HCT116 (cell line): ENCODE measurements around the gene MED19. TPM values are rescaled to one million over a fixed set of nuclear protein-coding genes. Genes with fewer than 3 reads are reported as not detected.

Experiments used
- ATAC-seq: fragments of 200-7000 bp; cut with Tn5 transposase; 2 replicates; pipeline ENCODE4 v1.9.1; 2020; ENCODE audit warnings: mild to moderate bottlenecking, moderate library complexity
- BruUV-seq: library from RNA; stranded (reverse); fragments of 400-500 nt; replicated peaks from 2 replicates; lab custom pipeline; 2021; lab: Mats Ljungman, UMichigan
- CTCF ChIA-PET: fragments of 300-600 bp; sonication (Branson Sonifier 250); formaldehyde crosslinking; loops from one replicate; lab custom pipeline; 2021; ENCODE audit warnings: antibody characterized with exemption; lab: Charles Lee
- POLR2A ChIA-PET: fragments of 300-600, 350-600 bp; sonication (Branson Sonifier 250); formaldehyde crosslinking; loops from one replicate; lab custom pipeline; 2021; ENCODE audit warnings: antibody characterized with exemption; lab: Charles Lee
- RAD21 ChIA-PET, 2 experiments: fragments of 300-600 bp; sonication (Branson Sonifier 250); formaldehyde crosslinking; loops; one replicate each; lab custom pipeline; 2023; ENCODE audit warnings: low total read pairs in 2 of 2; ENCODE audit not compliant: uncharacterized antibody in 2 of 2, unreplicated experiment in 2 of 2, low non-redundant PET in 1 of 2; lab: Charles Lee
- DNase-seq: peaks from one replicate; pipeline ENCODE4 v3.0.0-alpha.2; 2010; ENCODE audit warnings: low read depth, low spot score
- H2AFZ ChIP-seq: fragments of 200-600 bp; shearing (Covaris generic), sonication (generic); 2 replicates; pipeline ENCODE4 v1.6.1; 2017; ENCODE audit warnings: low read depth, mixed run types, mixed read lengths, antibody characterized with exemption, low read length; ENCODE audit not compliant: poor library complexity, severe bottlenecking
- H3K27ac ChIP-seq: 2 replicates; pipeline ENCODE4 v1.5.1; 2012; ENCODE audit warnings: low read depth, low read length
- H3K27me3 ChIP-seq: fragments of 200-600 bp; sonication (generic); 2 replicates; pipeline ENCODE4 v1.6.1; 2016; ENCODE audit warnings: mixed run types, low read length, mixed read lengths; ENCODE audit not compliant: insufficient read depth
- H3K36me3 ChIP-seq, 2 experiments: fragments of 200-500 bp in 1 of 2; fragments of 200-600 bp in 1 of 2; sonication (Bioruptor generic) in 1 of 2; sonication (generic) in 1 of 2; 2 replicates each; pipeline versions ENCODE4 v1.5.1 to v1.6.1; 2014 to 2016; ENCODE audit warnings: low read length in 2 of 2, inconsistent platforms in 1 of 2, mixed read lengths in 1 of 2, mixed run types in 1 of 2; ENCODE audit not compliant: insufficient read depth in 2 of 2, control insufficient read depth in 1 of 2
- H3K4me1 ChIP-seq, 2 experiments: fragments of 200-600 bp in 1 of 2; sonication (generic) in 1 of 2; 2 replicates each; pipeline versions ENCODE4 v1.5.1 to v1.6.1; 2012 to 2017; ENCODE audit warnings: low read length in 2 of 2, inconsistent platforms in 1 of 2, mild to moderate bottlenecking in 1 of 2, mixed read lengths in 1 of 2, mixed run types in 1 of 2, moderate library complexity in 1 of 2; ENCODE audit not compliant: insufficient read depth in 2 of 2, control insufficient read depth in 1 of 2
- H3K4me2 ChIP-seq: fragments of 200-600 bp; sonication (generic); 2 replicates; pipeline ENCODE4 v1.6.1; 2017; ENCODE audit warnings: mixed run types, low read length, mixed read lengths
- H3K4me3 ChIP-seq, 2 experiments: fragments of 200-600 bp in 1 of 2; sonication (generic) in 1 of 2; replicated peaks in 1 of 2; 2 replicates each; pipeline ENCODE4 v1.5.1; 2011 to 2016; ENCODE audit warnings: low read length in 2 of 2, control low read depth in 1 of 2, low read depth in 1 of 2, mild to moderate bottlenecking in 1 of 2, mixed read lengths in 1 of 2, mixed run types in 1 of 2
- H3K79me2 ChIP-seq: fragments of 200-600 bp; sonication (generic); 2 replicates; pipeline ENCODE4 v1.6.1; 2017; ENCODE audit warnings: mild to moderate bottlenecking, mixed run types, low read length, moderate library complexity, mixed read lengths; ENCODE audit not compliant: insufficient read depth
- H3K9ac ChIP-seq: fragments of 200-600 bp; sonication (generic); 2 replicates; pipeline ENCODE4 v1.6.1; 2016; ENCODE audit warnings: low read length, mixed read lengths
- H3K9me2 ChIP-seq: fragments of 200-600 bp; sonication (generic), shearing (Covaris generic); 2 replicates; pipeline ENCODE4 v1.6.1; 2017; ENCODE audit warnings: mixed run types, mild to moderate bottlenecking, moderate library complexity; ENCODE audit not compliant: insufficient read depth
- H3K9me3 ChIP-seq, 2 experiments: fragments of 200-500 bp in 1 of 2; fragments of 200-600 bp in 1 of 2; sonication (Bioruptor generic) in 1 of 2; sonication (generic) in 1 of 2; 2 replicates each; pipeline ENCODE4 v1.6.1; 2014 to 2017; ENCODE audit warnings: low read length in 2 of 2, mixed read lengths in 2 of 2, inconsistent platforms in 1 of 2, low read depth in 1 of 2, mild to moderate bottlenecking in 1 of 2, mixed run types in 1 of 2, moderate library complexity in 1 of 2; ENCODE audit not compliant: control insufficient read depth in 1 of 2, insufficient read depth in 1 of 2
- H4K20me1 ChIP-seq: fragments of 200-600 bp; sonication (generic), shearing (Covaris generic); 2 replicates; pipeline ENCODE4 v1.6.1; 2017; ENCODE audit warnings: mixed run types, mild to moderate bottlenecking, moderate library complexity; ENCODE audit not compliant: insufficient read depth
- CTCF ChIP-seq, 3 experiments: fragments of 200-600 bp in 1 of 3; sonication (generic) in 1 of 3; IDR thresholded peaks in 2 of 3; conservative IDR thresholded peaks in 1 of 3; 2 replicates each; pipeline ENCODE4 v1.5.1; 2012 to 2017; ENCODE audit warnings: low read depth in 2 of 3, low read length in 2 of 3, antibody characterized with exemption in 1 of 3, borderline replicate concordance in 1 of 3, control low read depth in 1 of 3, mild to moderate bottlenecking in 1 of 3, mixed read lengths in 1 of 3, mixed run types in 1 of 3, moderate library complexity in 1 of 3; ENCODE audit not compliant: insufficient read depth in 1 of 3
- ELF1 ChIP-seq: IDR thresholded peaks from 2 replicates; pipeline ENCODE4 v1.6.1; 2012; ENCODE audit warnings: low read depth, borderline replicate concordance
- EZH2phosphoT487 ChIP-seq: fragments of 200-600 bp; IDR thresholded peaks from 2 replicates; pipeline ENCODE4 v1.6.1; 2018; ENCODE audit warnings: antibody characterized with exemption, borderline replicate concordance
- FOSL1 ChIP-seq: IDR thresholded peaks from 2 replicates; pipeline ENCODE4 v1.6.1; 2012; ENCODE audit warnings: low read depth
- JUND ChIP-seq: IDR thresholded peaks from 2 replicates; pipeline ENCODE4 v1.6.1; 2012
- MAX ChIP-seq: IDR thresholded peaks from 2 replicates; pipeline ENCODE4 v1.6.1; 2012
- POLR2A ChIP-seq: IDR thresholded peaks from 2 replicates; pipeline ENCODE4 v1.7.0; 2011; ENCODE audit warnings: borderline replicate concordance; ENCODE audit not compliant: insufficient read depth, insufficient read length; ENCODE audit errors: extremely low read depth
- SIN3A ChIP-seq: IDR thresholded peaks from 2 replicates; pipeline ENCODE4 v1.6.1; 2012; ENCODE audit warnings: low read depth
- TCF7L2 ChIP-seq: IDR thresholded peaks from 2 replicates; pipeline ENCODE4 v1.7.0; 2011; ENCODE audit warnings: borderline replicate concordance, inconsistent platforms; ENCODE audit not compliant: insufficient read depth, insufficient read length; ENCODE audit errors: extremely low read depth
- YY1 ChIP-seq: IDR thresholded peaks from 2 replicates; pipeline ENCODE4 v1.6.1; 2011; ENCODE audit warnings: low read length, low read depth, moderate library complexity, mild to moderate bottlenecking; ENCODE audit not compliant: insufficient replicate concordance; ENCODE audit errors: extremely low read depth
- ZFX ChIP-seq: fragments of 450-650 bp; IDR thresholded peaks from 2 replicates; pipeline ENCODE4 v1.6.1; 2017
- ZNF274 ChIP-seq: fragments of 200-500 bp; sonication (Bioruptor generic); IDR thresholded peaks from 2 replicates; pipeline ENCODE4 v1.6.1; 2014; ENCODE audit warnings: mild to moderate bottlenecking, low read depth, low read length, inconsistent platforms
- intact Hi-C: fragments of 100-400 bp; cut with micrococcal nuclease; formaldehyde crosslinking; loops from 2 replicates; pipeline ENCODE4 v1.10.0; 2022
- total RNA-seq: library from RNA; stranded (reverse); gene quantifications from one replicate; pipeline ENCODE4 v1.2.1, GENCODE V29; 2021; ENCODE audit not compliant: unreplicated experiment
- TF ChIP-seq, protein P1 (sequence below): IDR thresholded peaks from 2 replicates; pipeline ENCODE4 v1.6.1; 2012
- TF ChIP-seq, protein P2 (sequence below): IDR thresholded peaks from 2 replicates; pipeline ENCODE4 v1.6.1; 2012; ENCODE audit warnings: low read depth

The MED19 gene
- total RNA-seq, 1 experiment from 2014 or later: 18.0 TPM

GRCh38 chr11:57728829-57729228, 16.8 kb upstream of the MED19 start:
- Histone ChIP-seq H3K4me3 (no peak overlapping the region), H4K20me1 (peaks cover 9% of the 10 kb centered on the region; the same call in 1 of the 2 replicates), H3K4me2 (no peak overlapping the region), H3K4me1 (peaks cover 23 to 30% of the 10 kb centered on the region in 2 experiments), H3K79me2 (peaks cover 100% of the 10 kb centered on the region), H2AFZ (no peak overlapping the region), H3K27me3 (no peaks in the 10 kb centered on the region), H3K36me3 (peaks cover 0 to 10% of the 10 kb centered on the region in 2 experiments; a peak in 1 of 4 replicates), H3K9me3 (no peaks in the 10 kb centered on the region), H3K27ac (no peak overlapping the region), H3K9ac (no peak overlapping the region), H3K9me2 (no peaks in the 10 kb centered on the region)
- CTCF ChIA-PET: no interaction called here
- TF ChIP-seq SIN3A (no peak), POLR2A (no peak), ZFX (no peak), FOSL1 (no peak), CTCF (IDR thresholded peaks at IDR 0.05 in 2 of 3, conservative IDR thresholded peaks at IDR 0.05 in 1 of 3; ENCODE audit: borderline replicate concordance in 1 of 3, insufficient read depth in 1 of 3, low read depth in 2 of 3, low read length in 2 of 3) (no peak), YY1 (no peak)
- no peak for ATAC-seq
- no TSS peak for BruUV-seq
- POLR2A ChIA-PET: interaction anchor here (1.3 kb wide), 1 partner anchor 17 kb away, joined by 3 read pairs; the partner anchor contains the start of genes MED19 and TMX2
- RAD21 ChIA-PET: no interaction called here
- no peak for DNase-seq
- intact Hi-C loops: no loop called here

- H3K27ac ChIP-seq: no peak overlapping the region
- no TSS peak for BruUV-seq
- TF ChIP-seq ELF1 (no peak), ZNF274 (no peak), MAX (no peak), SIN3A (no peak), YY1 (no peak), TCF7L2 (no peak), JUND (no peak), ZFX (no peak), POLR2A (no peak), EZH2phosphoT487 (no peak), FOSL1 (no peak)
- TF ChIP-seq, protein P1, sequence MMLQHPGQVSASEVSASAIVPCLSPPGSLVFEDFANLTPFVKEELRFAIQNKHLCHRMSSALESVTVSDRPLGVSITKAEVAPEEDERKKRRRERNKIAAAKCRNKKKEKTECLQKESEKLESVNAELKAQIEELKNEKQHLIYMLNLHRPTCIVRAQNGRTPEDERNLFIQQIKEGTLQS: no peak
- TF ChIP-seq, protein P2, sequence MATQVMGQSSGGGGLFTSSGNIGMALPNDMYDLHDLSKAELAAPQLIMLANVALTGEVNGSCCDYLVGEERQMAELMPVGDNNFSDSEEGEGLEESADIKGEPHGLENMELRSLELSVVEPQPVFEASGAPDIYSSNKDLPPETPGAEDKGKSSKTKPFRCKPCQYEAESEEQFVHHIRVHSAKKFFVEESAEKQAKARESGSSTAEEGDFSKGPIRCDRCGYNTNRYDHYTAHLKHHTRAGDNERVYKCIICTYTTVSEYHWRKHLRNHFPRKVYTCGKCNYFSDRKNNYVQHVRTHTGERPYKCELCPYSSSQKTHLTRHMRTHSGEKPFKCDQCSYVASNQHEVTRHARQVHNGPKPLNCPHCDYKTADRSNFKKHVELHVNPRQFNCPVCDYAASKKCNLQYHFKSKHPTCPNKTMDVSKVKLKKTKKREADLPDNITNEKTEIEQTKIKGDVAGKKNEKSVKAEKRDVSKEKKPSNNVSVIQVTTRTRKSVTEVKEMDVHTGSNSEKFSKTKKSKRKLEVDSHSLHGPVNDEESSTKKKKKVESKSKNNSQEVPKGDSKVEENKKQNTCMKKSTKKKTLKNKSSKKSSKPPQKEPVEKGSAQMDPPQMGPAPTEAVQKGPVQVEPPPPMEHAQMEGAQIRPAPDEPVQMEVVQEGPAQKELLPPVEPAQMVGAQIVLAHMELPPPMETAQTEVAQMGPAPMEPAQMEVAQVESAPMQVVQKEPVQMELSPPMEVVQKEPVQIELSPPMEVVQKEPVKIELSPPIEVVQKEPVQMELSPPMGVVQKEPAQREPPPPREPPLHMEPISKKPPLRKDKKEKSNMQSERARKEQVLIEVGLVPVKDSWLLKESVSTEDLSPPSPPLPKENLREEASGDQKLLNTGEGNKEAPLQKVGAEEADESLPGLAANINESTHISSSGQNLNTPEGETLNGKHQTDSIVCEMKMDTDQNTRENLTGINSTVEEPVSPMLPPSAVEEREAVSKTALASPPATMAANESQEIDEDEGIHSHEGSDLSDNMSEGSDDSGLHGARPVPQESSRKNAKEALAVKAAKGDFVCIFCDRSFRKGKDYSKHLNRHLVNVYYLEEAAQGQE: no peak
These were observed 15.2 kb upstream of the MED19 start for GRCh38 chr11:57727185-57727584.

More at GRCh38 chr11:57727185-57727584, 15.2 kb upstream of the MED19 start:
- Histone ChIP-seq H3K27me3 (no peaks in the 10 kb centered on the region), H3K9ac (no peak overlapping the region), H3K4me1 (peaks cover 8 to 14% of the 10 kb centered on the region in 2 experiments), H3K36me3 (peaks cover 0 to 10% of the 10 kb centered on the region in 2 experiments; a peak in 1 of 4 replicates), H3K4me2 (no peak overlapping the region), H3K4me3 (no peak overlapping the region), H2AFZ (no peak overlapping the region), H3K79me2 (peaks cover 100% of the 10 kb centered on the region), H3K9me3 (no peaks in the 10 kb centered on the region), H4K20me1 (peaks cover 9% of the 10 kb centered on the region; the same call in 1 of the 2 replicates), H3K9me2 (no peaks in the 10 kb centered on the region)
- intact Hi-C loops: no loop called here
- RAD21 ChIA-PET: no interaction called here
- CTCF ChIA-PET: no interaction called here
- POLR2A ChIA-PET: no interaction called here
- ATAC-seq (no peak), DNase-seq (no peak)
